Erythroblast (primary cell): ENCODE results near the gene API5.

ENCODE experiments used
- GATA1 ChIP-seq: IDR thresholded peaks from 2 replicates; pipeline ENCODE4 v1.6.1; 2011; ENCODE audit warnings: low read depth, mild to moderate bottlenecking, control low read depth, low read length, moderate library complexity
- POLR2A ChIP-seq: IDR thresholded peaks from 2 replicates; pipeline ENCODE4 v1.6.1; 2011; ENCODE audit warnings: mild to moderate bottlenecking, low read length

DNA sequence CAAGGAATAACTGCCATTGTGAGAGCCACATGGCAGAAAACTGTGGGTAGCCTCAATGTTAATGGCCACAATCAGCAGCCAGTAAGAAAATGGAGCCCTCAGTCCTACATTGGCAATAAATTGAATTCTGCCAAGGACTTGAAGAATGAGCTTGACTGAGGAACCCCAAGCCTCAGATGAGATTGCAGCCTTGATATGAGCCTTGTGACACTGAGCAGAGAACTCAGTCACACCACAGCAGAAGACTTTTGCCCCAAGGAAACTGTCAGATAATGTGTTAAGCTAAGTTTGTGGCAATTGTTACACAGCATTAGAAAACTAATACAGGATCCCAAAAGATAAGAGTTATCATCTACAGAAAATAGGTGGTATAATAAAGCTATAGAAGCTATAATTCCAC, 44.5 kb downstream of the API5 start:
- no peak for TF ChIP-seq POLR2A
- no peak for TF ChIP-seq GATA1
